Measurements from ENCODE around the gene CNTN1.

Gene CNTN1

GRCh38 chr12:40970320-40970907 lies 278.2 kb downstream of the CNTN1 start:
- no peak for DNase-seq (ENCODE audit: low read depth)

- no peak for DNase-seq (ENCODE audit: low read depth)
These were observed 279.7 kb downstream of the CNTN1 start for GRCh38 chr12:40971911-40972310.

- no peak for DNase-seq (ENCODE audit: low read depth)
These were observed 284.3 kb downstream of the CNTN1 start for GRCh38 chr12:40976546-40976945.

- no peak for DNase-seq (ENCODE audit: low read depth)
These were observed 288.3 kb downstream of the CNTN1 start for GRCh38 chr12:40980427-40980961.

GRCh38 chr12:40986001-40986400 lies 293.8 kb downstream of the CNTN1 start:
- no peak for DNase-seq (ENCODE audit: low read depth)

- no peak for DNase-seq (ENCODE audit: low read depth)
These were observed 296.1 kb downstream of the CNTN1 start for GRCh38 chr12:40988355-40988754.

GRCh38 chr12:40988824-40989223 lies 296.6 kb downstream of the CNTN1 start:
- no peak for DNase-seq (ENCODE audit: low read depth)

- DNase-seq (ENCODE audit: low read depth), result no peak
These were observed 297.5 kb downstream of the CNTN1 start for GRCh38 chr12:40989785-40990184.

GRCh38 chr12:40992158-40992557 lies 299.9 kb downstream of the CNTN1 start:
- DNase-seq (ENCODE audit: low read depth), result no peak

- DNase-seq (ENCODE audit: low read depth), result no peak
These were observed 300.4 kb downstream of the CNTN1 start for GRCh38 chr12:40992674-40993073.

GRCh38 chr12:40993158-40993557 lies 300.9 kb downstream of the CNTN1 start:
- DNase-seq (ENCODE audit: low read depth), result no peak

GRCh38 chr12:40996091-40996490 lies 303.9 kb downstream of the CNTN1 start:
- no peak for DNase-seq (ENCODE audit: low read depth)

GRCh38 chr12:40999210-40999609 lies 307.0 kb downstream of the CNTN1 start:
- DNase-seq (ENCODE audit: low read depth), result no peak

- no peak for DNase-seq (ENCODE audit: low read depth)
These were observed 316.2 kb downstream of the CNTN1 start for GRCh38 chr12:41008472-41008871.

- DNase-seq (ENCODE audit: low read depth), result no peak
These were observed 319.7 kb downstream of the CNTN1 start for GRCh38 chr12:41011939-41012338.

- no peak for DNase-seq (ENCODE audit: low read depth)
These were observed 321.8 kb downstream of the CNTN1 start for GRCh38 chr12:41013881-41014642.

- no peak for DNase-seq (ENCODE audit: low read depth)
These were observed 322.4 kb downstream of the CNTN1 start for GRCh38 chr12:41014643-41015020.

- no peak for DNase-seq (ENCODE audit: low read depth)
These were observed 325.8 kb downstream of the CNTN1 start for GRCh38 chr12:41018010-41018409.

- no peak for DNase-seq (ENCODE audit: low read depth)
These were observed 327.2 kb downstream of the CNTN1 start for GRCh38 chr12:41019461-41019860.

- DNase-seq (ENCODE audit: low read depth), result no peak
These were observed 331.6 kb downstream of the CNTN1 start for GRCh38 chr12:41023836-41024235.

GRCh38 chr12:41026151-41026550 lies 333.9 kb downstream of the CNTN1 start:
- DNase-seq (ENCODE audit: low read depth), result no peak

GRCh38 chr12:41032386-41032785 lies 340.1 kb downstream of the CNTN1 start:
- DNase-seq (ENCODE audit: low read depth), result no peak

GRCh38 chr12:41034686-41035085 lies 342.4 kb downstream of the CNTN1 start:
- DNase-seq (ENCODE audit: low read depth), result no peak

- no peak for DNase-seq (ENCODE audit: low read depth)
These were observed 347.2 kb downstream of the CNTN1 start for GRCh38 chr12:41039461-41039860.

Measured in activated T-helper 9 cell treated with anti-CD3 and anti-CD28 coated beads, Interleukin-2, amount 50 U/mL, for 16 hours (primary cell).